ENCODE results near the gene PDZK1IP1. TPM values are rescaled to one million over a fixed set of nuclear protein-coding genes. Genes with fewer than 3 reads are reported as not detected.

The PDZK1IP1 gene
- total RNA-seq, 1 donor from 2014 or later, result not detected

- Histone ChIP-seq H3K4me3 (no peak overlapping the region), H3K27me3 (no peaks in the 10 kb centered on the region), H3K4me1 (peaks cover 7 to 23% of the 10 kb centered on the region in 2 donors), H3K9me3 (no peaks in the 10 kb centered on the region), H3K36me3 (no peaks in the 10 kb centered on the region), H3K27ac (no peak overlapping the region)
- DNase-seq (ENCODE audit: low spot score in 2 of 2), result peak in 1 of 2 donors; percentile 49
- intact Hi-C loops (cut with DNase I), result no loop called here
- no peak for TF ChIP-seq CTCF (IDR thresholded peaks at IDR 0.05)
Measured at GRCh38 chr1:47187231-47187925, 2.5 kb downstream of the PDZK1IP1 start.

- intact Hi-C loops (cut with DNase I), result no loop called here
- no peaks in the 10 kb centered on the region for H3K27me3 ChIP-seq
- TF ChIP-seq CTCF (IDR thresholded peaks at IDR 0.05), result no peak
- H3K9me3 ChIP-seq, result no peaks in the 10 kb centered on the region
- H3K4me1 ChIP-seq, result peaks cover 7 to 16% of the 10 kb centered on the region in 2 donors
- H3K4me3 ChIP-seq, result no peak overlapping the region
- no peaks in the 10 kb centered on the region for H3K36me3 ChIP-seq
- DNase-seq (ENCODE audit: low spot score in 2 of 2), result peak in 1 of 2 donors; percentile 55
- no peak overlapping the region for H3K27ac ChIP-seq
Measured at GRCh38 chr1:47186267-47187185, 3.3 kb downstream of the PDZK1IP1 start.

- no peaks in the 10 kb centered on the region for H3K9me3 ChIP-seq
- H3K4me1 ChIP-seq, result peaks cover 0 to 10% of the 10 kb centered on the region in 2 donors
- TF ChIP-seq CTCF (IDR thresholded peaks at IDR 0.05), result no peak
- H3K4me3 ChIP-seq, result no peak overlapping the region
- H3K27ac ChIP-seq, result no peak overlapping the region
- intact Hi-C loops (cut with DNase I), result loop anchor here (5.0 kb wide), 1 partner anchor 537 kb away; no protein-coding TSS in a partner anchor
- DNase-seq (ENCODE audit: low spot score in 2 of 2), result no peak
- H3K27me3 ChIP-seq, result no peaks in the 10 kb centered on the region
- no peaks in the 10 kb centered on the region for H3K36me3 ChIP-seq
Measured at GRCh38 chr1:47184822-47185677, 4.8 kb downstream of the PDZK1IP1 start.

- no peak overlapping the region for H3K27ac ChIP-seq
- no peaks in the 10 kb centered on the region for H3K27me3 ChIP-seq
- H3K4me3 ChIP-seq, result no peak overlapping the region
- TF ChIP-seq CTCF (IDR thresholded peaks at IDR 0.05), result no peak
- DNase-seq (ENCODE audit: low spot score in 2 of 2), result no peak
- H3K9me3 ChIP-seq, result no peaks in the 10 kb centered on the region
- H3K4me1 ChIP-seq, result peaks cover 0 to 12% of the 10 kb centered on the region in 2 donors
- intact Hi-C loops (cut with DNase I), result loop anchor here (5.0 kb wide), 1 partner anchor 538 kb away; no protein-coding TSS in a partner anchor
- no peaks in the 10 kb centered on the region for H3K36me3 ChIP-seq
Measured at GRCh38 chr1:47184090-47184821, 5.6 kb downstream of the PDZK1IP1 start.

Measured in ascending aorta (tissue), 2 donors.